Esophagus squamous epithelium (tissue), 4 donors: ENCODE results near the gene SERPINA12.

Experiments used
- POLR2A ChIP-seq, 4 donors: fragments of 450-650 bp; IDR thresholded peaks; one replicate each; pipeline ENCODE4 v1.6.1; 2017; ENCODE audit warnings: antibody characterized with exemption in 4 of 4, mild to moderate bottlenecking in 4 of 4, moderate library complexity in 3 of 4
- TF ChIP-seq, protein P1 (sequence below), 6 experiments: fragments of 450-650 bp in 4 of 6; fragments of 200-600 bp in 2 of 6; sonication (generic) in 2 of 6; IDR thresholded peaks; one replicate each; pipeline ENCODE4 v1.5.1; 2016 to 2019; ENCODE audit warnings: antibody characterized with exemption in 6 of 6, mild to moderate bottlenecking in 4 of 6, moderate library complexity in 4 of 6

DNA sequence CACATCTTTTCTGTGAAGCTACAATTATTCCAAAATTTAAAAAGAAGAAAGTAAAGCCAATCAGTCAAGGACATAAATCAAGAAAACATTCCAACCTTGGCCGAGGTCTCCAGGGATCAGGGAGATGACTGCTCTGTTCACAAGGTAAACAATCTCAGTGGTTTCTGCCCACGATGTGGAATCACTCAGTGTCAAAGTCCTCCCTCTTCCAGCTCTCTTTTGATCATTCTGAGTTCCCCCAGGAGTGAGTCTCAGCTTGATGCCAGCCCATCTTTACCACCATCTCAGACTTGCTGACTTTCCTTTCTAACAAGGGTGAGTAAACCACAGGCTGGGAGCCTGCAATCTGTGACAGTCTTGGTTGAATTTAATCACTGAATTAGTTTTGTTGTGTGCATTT is 28.5 kb downstream of the SERPINA12 start:
- TF ChIP-seq, protein P1, sequence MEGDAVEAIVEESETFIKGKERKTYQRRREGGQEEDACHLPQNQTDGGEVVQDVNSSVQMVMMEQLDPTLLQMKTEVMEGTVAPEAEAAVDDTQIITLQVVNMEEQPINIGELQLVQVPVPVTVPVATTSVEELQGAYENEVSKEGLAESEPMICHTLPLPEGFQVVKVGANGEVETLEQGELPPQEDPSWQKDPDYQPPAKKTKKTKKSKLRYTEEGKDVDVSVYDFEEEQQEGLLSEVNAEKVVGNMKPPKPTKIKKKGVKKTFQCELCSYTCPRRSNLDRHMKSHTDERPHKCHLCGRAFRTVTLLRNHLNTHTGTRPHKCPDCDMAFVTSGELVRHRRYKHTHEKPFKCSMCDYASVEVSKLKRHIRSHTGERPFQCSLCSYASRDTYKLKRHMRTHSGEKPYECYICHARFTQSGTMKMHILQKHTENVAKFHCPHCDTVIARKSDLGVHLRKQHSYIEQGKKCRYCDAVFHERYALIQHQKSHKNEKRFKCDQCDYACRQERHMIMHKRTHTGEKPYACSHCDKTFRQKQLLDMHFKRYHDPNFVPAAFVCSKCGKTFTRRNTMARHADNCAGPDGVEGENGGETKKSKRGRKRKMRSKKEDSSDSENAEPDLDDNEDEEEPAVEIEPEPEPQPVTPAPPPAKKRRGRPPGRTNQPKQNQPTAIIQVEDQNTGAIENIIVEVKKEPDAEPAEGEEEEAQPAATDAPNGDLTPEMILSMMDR (IDR thresholded peaks at IDR 0.05): no peak
- TF ChIP-seq POLR2A (IDR thresholded peaks at IDR 0.05): no peak
